ENCODE measurements around the gene PEX5. TPM values are rescaled to one million over a fixed set of nuclear protein-coding genes. Genes with fewer than 3 reads are reported as not detected.

The PEX5 gene
- total RNA-seq, 2 experiments from 2014 or later: 54.4 to 99.9 TPM

- no peak overlapping the region for H3K4me2 ChIP-seq (ENCODE audit: low read length)
- no peaks in the 10 kb centered on the region for H3K9me2 ChIP-seq (ENCODE audit: insufficient read depth, low read length)
- POLR2A ChIA-PET: no interaction called here
- CTCF ChIA-PET (ENCODE audit: unreplicated experiment): no interaction called here
- no peak overlapping the region for H2AFZ ChIP-seq (ENCODE audit: low read length)
- intact Hi-C loops (cut with micrococcal nuclease; ENCODE audit: unreplicated experiment): no loop called here
- TF ChIP-seq CTCF (conservative IDR thresholded peaks at IDR 0.05; ENCODE audit: low read length) (no peak), EZH2phosphoT487 (IDR thresholded peaks at IDR 0.05; ENCODE audit: borderline replicate concordance, low read depth, low read length) (no peak)
- no peaks in the 10 kb centered on the region for H3K36me3 ChIP-seq (ENCODE audit: insufficient read depth, low read length)
- no peaks in the 10 kb centered on the region for H4K20me1 ChIP-seq (ENCODE audit: insufficient read depth, low read length)
- H3K9me3 ChIP-seq (ENCODE audit: low read length): no peaks in the 10 kb centered on the region
- H3K79me2 ChIP-seq (ENCODE audit: insufficient read depth, low read depth, low read length): no peaks in the 10 kb centered on the region
- no peak overlapping the region for H3K4me3 ChIP-seq (ENCODE audit: low read depth, low read length, poor library complexity, severe bottlenecking)
- DNase-seq (ENCODE audit: low spot score): no peak
- no peak overlapping the region for H3K27ac ChIP-seq (ENCODE audit: low read depth, low read length, poor library complexity, severe bottlenecking)
- no TSS peak for BruUV-seq (replicated peaks)
- no peaks in the 10 kb centered on the region for H3K4me1 ChIP-seq (ENCODE audit: insufficient read depth, low read length, poor library complexity, severe bottlenecking)
Measured at GRCh38 chr12:7157391-7157790, 32.1 kb upstream of the PEX5 start.

- Histone ChIP-seq H3K36me3 (ENCODE audit: insufficient read depth, low read length) (no peaks in the 10 kb centered on the region), H4K20me1 (ENCODE audit: insufficient read depth, low read length) (no peaks in the 10 kb centered on the region), H3K4me3 (ENCODE audit: low read depth, low read length, poor library complexity, severe bottlenecking) (no peak overlapping the region), H3K9me3 (ENCODE audit: low read length) (no peaks in the 10 kb centered on the region), H3K79me2 (ENCODE audit: insufficient read depth, low read depth, low read length) (no peaks in the 10 kb centered on the region), H3K9me2 (ENCODE audit: insufficient read depth, low read length) (no peaks in the 10 kb centered on the region), H2AFZ (ENCODE audit: low read length) (no peak overlapping the region), H3K27ac (ENCODE audit: low read depth, low read length, poor library complexity, severe bottlenecking) (no peak overlapping the region), H3K4me1 (ENCODE audit: insufficient read depth, low read length, poor library complexity, severe bottlenecking) (no peaks in the 10 kb centered on the region), H3K4me2 (ENCODE audit: low read length) (no peak overlapping the region)
- intact Hi-C loops (cut with micrococcal nuclease; ENCODE audit: unreplicated experiment): no loop called here
- BruUV-seq (replicated peaks): no TSS peak
- DNase-seq (ENCODE audit: low spot score): no peak
- TF ChIP-seq EZH2phosphoT487 (IDR thresholded peaks at IDR 0.05; ENCODE audit: borderline replicate concordance, low read depth, low read length): no peak
- TF ChIP-seq CTCF (conservative IDR thresholded peaks at IDR 0.05; ENCODE audit: low read length): no peak
- ChIA-PET CTCF (ENCODE audit: unreplicated experiment) (no interaction called here), POLR2A (interaction anchor here (0.6 kb wide), 1 partner anchor 60 kb away, joined by 3 read pairs; no protein-coding TSS in a partner anchor)
Measured at GRCh38 chr12:7158781-7159609, 30.5 kb upstream of the PEX5 start.

- BruUV-seq (replicated peaks): no TSS peak
- H3K27ac ChIP-seq (ENCODE audit: low read depth, low read length, poor library complexity, severe bottlenecking): no peak overlapping the region
- H3K9me3 ChIP-seq (ENCODE audit: low read length): no peaks in the 10 kb centered on the region; the same call in 1 of the 2 replicates
- TF ChIP-seq EZH2phosphoT487 (IDR thresholded peaks at IDR 0.05; ENCODE audit: borderline replicate concordance, low read depth, low read length) (no peak), CTCF (conservative IDR thresholded peaks at IDR 0.05; ENCODE audit: low read length) (no peak)
- no peaks in the 10 kb centered on the region for H4K20me1 ChIP-seq (ENCODE audit: insufficient read depth, low read length)
- H3K79me2 ChIP-seq (ENCODE audit: insufficient read depth, low read depth, low read length): no peaks in the 10 kb centered on the region
- H3K4me3 ChIP-seq (ENCODE audit: low read depth, low read length, poor library complexity, severe bottlenecking): no peak overlapping the region
- H3K9me2 ChIP-seq (ENCODE audit: insufficient read depth, low read length): no peaks in the 10 kb centered on the region
- H2AFZ ChIP-seq (ENCODE audit: low read length): no peak overlapping the region
- no peaks in the 10 kb centered on the region for H3K36me3 ChIP-seq (ENCODE audit: insufficient read depth, low read length)
- H3K4me1 ChIP-seq (ENCODE audit: insufficient read depth, low read length, poor library complexity, severe bottlenecking): no peaks in the 10 kb centered on the region
- intact Hi-C loops (cut with micrococcal nuclease; ENCODE audit: unreplicated experiment): no loop called here
- no peak overlapping the region for H3K4me2 ChIP-seq (ENCODE audit: low read length)
- ChIA-PET CTCF (ENCODE audit: unreplicated experiment) (no interaction called here), POLR2A (no interaction called here)
- no peak for DNase-seq (ENCODE audit: low spot score)
Measured at GRCh38 chr12:7160183-7160582, 29.3 kb upstream of the PEX5 start.

Measured in OCI-LY7 (cell line).